ENCODE data around the gene RDH5.
"Not testable (repeated sequence)": the region's sequence is repeated elsewhere in the genome, so short reads cannot be mapped to it uniquely, and the experiment has no call there.

RDH5 gene

GRCh38 chr12:55748230-55748993 is 28.2 kb downstream of the RDH5 start:
- DNase-seq, result no peak

DNA sequence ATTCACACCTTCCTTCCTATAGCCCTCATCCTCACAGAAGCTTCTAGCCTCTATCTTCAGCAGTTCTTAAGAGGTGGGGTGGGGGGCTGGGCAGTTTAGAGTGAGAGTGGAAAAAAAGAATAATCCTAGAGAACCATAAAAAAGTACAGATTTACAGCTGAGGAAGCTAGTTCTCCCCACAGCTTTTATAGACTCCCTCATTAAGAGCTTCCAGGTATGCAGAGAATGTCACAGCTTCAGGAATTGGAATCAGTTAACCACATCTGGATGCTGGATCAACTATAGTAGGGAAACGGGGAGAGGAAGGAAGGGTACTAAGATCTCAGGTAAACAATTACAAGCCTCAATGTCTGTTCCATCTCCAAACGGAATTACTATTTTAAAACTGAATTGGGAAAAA is 35.1 kb downstream of the RDH5 start:
- DNase-seq, result no peak

DNA sequence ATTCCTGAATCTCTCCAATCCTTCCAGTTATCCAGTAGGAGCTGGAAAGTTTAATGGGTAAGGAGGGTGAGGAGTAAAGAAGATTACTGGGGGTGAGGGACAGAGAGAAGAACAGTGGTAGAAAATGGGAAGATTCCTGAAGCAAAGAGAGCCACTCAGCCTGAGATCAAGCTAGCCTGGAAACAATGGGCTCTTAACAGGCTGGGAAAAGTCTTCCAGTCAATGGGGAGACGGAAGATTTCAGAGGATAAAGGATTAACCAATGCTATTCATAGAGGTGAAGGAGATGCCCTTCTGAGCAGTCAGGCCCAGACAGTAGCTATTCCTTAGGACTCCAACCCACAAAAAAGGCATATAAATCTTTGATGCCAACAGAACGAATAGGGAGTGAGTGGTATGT is 37.5 kb downstream of the RDH5 start:
- DNase-seq, result no peak

GRCh38 chr12:55758575-55758974 is 38.4 kb downstream of the RDH5 start:
- DNase-seq, result not testable (repeated sequence)

DNA sequence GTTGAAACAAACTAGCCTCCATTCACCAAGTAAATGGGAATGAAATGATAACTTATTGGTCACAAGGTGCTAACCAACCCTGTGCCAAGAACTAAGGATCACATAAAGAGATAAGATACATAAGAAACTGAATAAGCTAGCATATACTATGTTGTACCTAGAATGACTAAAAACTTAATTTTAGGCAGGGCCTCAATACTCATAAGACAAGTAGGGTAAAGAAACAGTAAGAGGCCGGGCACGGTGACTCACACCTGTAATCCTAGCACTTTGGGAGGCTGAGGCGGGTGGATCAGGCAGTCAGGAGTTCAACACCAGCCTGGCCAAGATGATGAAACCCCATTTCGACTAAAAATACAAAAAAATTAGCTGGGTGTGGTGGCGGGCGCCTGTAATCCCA is 40.5 kb downstream of the RDH5 start:
- no peak for DNase-seq

DNA sequence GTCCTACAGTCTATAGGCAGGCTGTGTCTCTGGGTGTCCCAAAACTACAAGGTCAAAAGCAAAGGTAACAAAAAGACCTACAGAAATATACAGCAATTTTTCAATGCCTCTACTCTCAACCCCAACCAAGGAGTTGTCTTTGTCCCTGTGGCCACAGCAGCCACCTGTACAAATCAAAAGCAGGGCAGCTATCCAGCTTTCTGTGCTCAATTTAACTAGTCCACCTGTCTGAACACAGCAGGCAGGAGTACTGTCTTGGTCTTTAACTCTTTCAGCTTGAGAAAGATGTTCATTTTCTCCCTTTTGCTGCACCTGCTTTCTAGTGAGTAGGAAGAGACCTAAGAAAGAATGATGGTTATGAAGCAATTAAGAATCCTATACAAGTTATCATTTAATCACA is 42.5 kb downstream of the RDH5 start:
- DNase-seq, result no peak

DNA sequence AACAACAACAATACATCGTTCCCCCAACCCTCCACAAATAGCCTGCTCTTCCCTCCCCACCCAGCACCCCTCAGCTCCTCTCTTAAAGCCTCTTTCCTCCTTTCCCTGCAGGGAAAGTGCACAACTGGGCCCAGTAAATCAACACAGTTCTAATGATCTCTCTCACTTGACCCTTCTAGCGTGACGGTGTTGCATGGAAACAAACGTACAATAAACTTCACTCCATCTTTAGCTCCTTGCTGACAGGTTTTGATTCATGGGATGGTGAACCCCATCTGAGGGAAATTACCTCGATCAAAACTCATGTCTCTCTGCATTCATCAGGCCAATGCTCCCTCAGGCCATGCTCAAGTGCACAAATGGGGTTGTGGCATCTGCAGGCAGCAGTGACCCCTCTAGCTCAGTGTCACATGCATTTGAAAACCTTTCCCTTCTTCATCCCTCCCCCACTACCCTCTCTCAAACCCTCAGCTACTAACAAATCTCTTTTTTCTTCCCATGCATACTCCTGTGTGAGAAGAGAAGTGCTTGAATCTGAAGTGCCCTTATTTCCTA is 45.6 kb downstream of the RDH5 start:
- no peak for DNase-seq

DNA sequence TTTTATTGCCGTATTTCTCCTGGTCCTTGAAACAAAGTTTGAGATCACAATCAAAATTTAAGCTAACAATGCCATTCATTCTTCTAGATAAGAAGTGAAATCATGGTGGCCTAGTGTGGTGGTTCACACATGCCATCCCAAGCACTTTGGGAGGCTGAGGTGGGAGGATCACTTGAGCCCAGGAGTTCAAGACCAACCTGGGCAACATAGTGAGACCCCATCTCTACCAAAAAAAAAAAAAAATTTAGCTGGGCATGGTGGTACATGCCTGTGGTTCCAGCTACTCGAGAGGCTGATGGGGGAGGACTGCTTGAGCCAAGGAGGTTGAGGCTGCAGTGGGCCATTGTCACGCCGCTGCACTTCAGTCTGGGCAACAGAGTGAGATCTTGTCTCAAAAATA is 47.0 kb downstream of the RDH5 start:
- no peak for DNase-seq

GRCh38 chr12:55771736-55772135 is 51.5 kb downstream of the RDH5 start:
- DNase-seq, result no peak

All from NCI-H2107 (cell line).